Trophoblast cell (in vitro differentiated cells and primary cell): Measurements from ENCODE around the gene DISP2.

Source experiments
- DNase-seq, 2 donors: peaks; one replicate each; pipeline ENCODE4 v3.0.0-alpha.2; 2016
- H2AFZ ChIP-seq: 2 replicates; pipeline ENCODE4 v1.6.1; 2013; ENCODE audit warnings: low read length, moderate library complexity, mild to moderate bottlenecking; ENCODE audit not compliant: insufficient read depth, poor library complexity
- H2AK5ac ChIP-seq: 2 replicates; pipeline ENCODE4 v1.6.1; 2013; ENCODE audit warnings: mild to moderate bottlenecking, low read length
- H2BK120ac ChIP-seq: 2 replicates; pipeline ENCODE4 v1.6.1; 2013; ENCODE audit warnings: low read length, mild to moderate bottlenecking, moderate library complexity; ENCODE audit not compliant: insufficient read depth, poor library complexity
- H2BK12ac ChIP-seq: 2 replicates; pipeline ENCODE4 v1.6.1; 2013; ENCODE audit warnings: mild to moderate bottlenecking, low read length, moderate library complexity
- H2BK5ac ChIP-seq: 2 replicates; pipeline ENCODE4 v1.6.1; 2013; ENCODE audit warnings: low read length, low read depth, moderate library complexity, mild to moderate bottlenecking; ENCODE audit not compliant: poor library complexity
- H3K14ac ChIP-seq: 2 replicates; pipeline ENCODE4 v1.6.1; 2013; ENCODE audit warnings: mild to moderate bottlenecking, low read length
- H3K18ac ChIP-seq: 2 replicates; pipeline ENCODE4 v1.6.1; 2013; ENCODE audit warnings: mild to moderate bottlenecking, low read length
- H3K23ac ChIP-seq: 2 replicates; pipeline ENCODE4 v1.6.1; 2013; ENCODE audit warnings: low read length
- H3K27ac ChIP-seq: 2 replicates; pipeline ENCODE4 v1.5.1; 2013; ENCODE audit warnings: low read depth, mild to moderate bottlenecking, inconsistent platforms, low read length, moderate library complexity
- H3K27me3 ChIP-seq: 2 replicates; pipeline ENCODE4 v1.6.1; 2013; ENCODE audit warnings: inconsistent platforms, mild to moderate bottlenecking, low read length, moderate library complexity; ENCODE audit not compliant: insufficient read depth
- H3K36me3 ChIP-seq, 2 experiments: 1 replicate in 1 of 2; 2 replicates in 1 of 2; pipeline ENCODE4 v1.6.1; 2013; ENCODE audit warnings: low read length in 2 of 2, mild to moderate bottlenecking in 2 of 2, moderate library complexity in 1 of 2; ENCODE audit not compliant: insufficient read depth in 2 of 2, control insufficient read depth in 1 of 2
- H3K4ac ChIP-seq: 2 replicates; pipeline ENCODE4 v1.6.1; 2013; ENCODE audit warnings: low read depth, mild to moderate bottlenecking, low read length, moderate library complexity
- H3K4me1 ChIP-seq, 2 experiments: 1 replicate in 1 of 2; 2 replicates in 1 of 2; pipeline ENCODE4 v1.6.1; 2013; ENCODE audit warnings: low read length in 2 of 2, mild to moderate bottlenecking in 2 of 2, moderate library complexity in 1 of 2; ENCODE audit not compliant: insufficient read depth in 2 of 2, control insufficient read depth in 1 of 2
- H3K4me2 ChIP-seq: 2 replicates; pipeline ENCODE4 v1.6.1; 2013; ENCODE audit warnings: inconsistent platforms, mild to moderate bottlenecking, low read length, moderate library complexity
- H3K4me3 ChIP-seq: 2 replicates; pipeline ENCODE4 v1.5.1; 2013; ENCODE audit warnings: mild to moderate bottlenecking, low read depth, low read length, inconsistent platforms
- H3K79me1 ChIP-seq: one replicate; pipeline ENCODE4 v1.6.1; 2013; ENCODE audit warnings: low read length
- H3K79me2 ChIP-seq: 2 replicates; pipeline ENCODE4 v1.6.1; 2013; ENCODE audit warnings: low read length, mild to moderate bottlenecking; ENCODE audit not compliant: control insufficient read depth, insufficient read depth, poor library complexity
- H3K9ac ChIP-seq: 2 replicates; pipeline ENCODE4 v1.6.1; 2013; ENCODE audit warnings: mild to moderate bottlenecking, low read length
- H3K9me3 ChIP-seq: 2 replicates; pipeline ENCODE4 v1.6.1; 2013; ENCODE audit warnings: low read depth, mild to moderate bottlenecking, control low read depth, inconsistent platforms, low read length; ENCODE audit not compliant: insufficient read depth
- H4K12ac ChIP-seq: 2 replicates; pipeline ENCODE4 v1.6.1; 2013; ENCODE audit warnings: low read depth, mild to moderate bottlenecking, low read length, moderate library complexity
- H4K8ac ChIP-seq: 2 replicates; pipeline ENCODE4 v1.6.1; 2013; ENCODE audit warnings: low read depth, mild to moderate bottlenecking, low read length, moderate library complexity
- H4K91ac ChIP-seq: one replicate; pipeline ENCODE4 v1.6.1; 2013; ENCODE audit warnings: low read depth, mild to moderate bottlenecking, low read length, moderate library complexity
- WGBS: extraction: QIAGEN DNeasy Blood & Tissue Kit; methylation state at CpG from one replicate; pipeline ENCODE4 v1.1.7; 2013; ENCODE audit warnings: missing lambda C conversion rate; ENCODE audit not compliant: insufficient read length, insufficient coverage; ENCODE audit errors: extremely low coverage; 5-methylcytosine and 5-hydroxymethylcytosine counted together

Gene DISP2

GRCh38 chr15:40380636-40381035 lies 22.6 kb downstream of the DISP2 start:
- Histone ChIP-seq H2BK120ac (no peak overlapping the region), H4K91ac (no peak overlapping the region), H2BK12ac (no peak overlapping the region), H3K9ac (no peak overlapping the region), H3K18ac (no peak overlapping the region), H2AK5ac (no peak overlapping the region), H3K14ac (no peak overlapping the region), H2AFZ (no peak overlapping the region), H2BK5ac (no peak overlapping the region), H3K4me2 (no peak overlapping the region), H3K27ac (no peak overlapping the region), H4K12ac (no peak overlapping the region), H3K9me3 (no peaks in the 10 kb centered on the region), H4K8ac (no peak overlapping the region), H3K79me2 (peaks cover 5% of the 10 kb centered on the region), H3K27me3 (no peaks in the 10 kb centered on the region), H3K23ac (no peak overlapping the region), H3K4me1 (peaks cover 0 to 5% of the 10 kb centered on the region in 2 experiments), H3K36me3 (no peaks in the 10 kb centered on the region), H3K4me3 (no peak overlapping the region), H3K4ac (no peak overlapping the region), H3K79me1 (peaks cover 6% of the 10 kb centered on the region)
- no CpG with 5 or more reads among the region's 10 CpGs for WGBS
- DNase-seq, result no peak

GRCh38 chr15:40381818-40382529 lies 24.0 kb downstream of the DISP2 start:
- no peak overlapping the region for H3K9ac ChIP-seq
- H4K91ac ChIP-seq, result no peak overlapping the region
- peaks cover 2% of the 10 kb centered on the region for H3K9me3 ChIP-seq
- H2BK5ac ChIP-seq, result no peak overlapping the region
- no peak overlapping the region for H2AFZ ChIP-seq
- H3K14ac ChIP-seq, result no peak overlapping the region
- H3K4me2 ChIP-seq, result peak overlapping the region; percentile 55
- no peak overlapping the region for H3K23ac ChIP-seq
- H2BK120ac ChIP-seq, result no peak overlapping the region
- H3K79me1 ChIP-seq, result peaks cover 6% of the 10 kb centered on the region
- no peak overlapping the region for H3K27ac ChIP-seq
- no peak overlapping the region for H3K18ac ChIP-seq
- H3K4ac ChIP-seq, result no peak overlapping the region
- H3K4me3 ChIP-seq, result no peak overlapping the region
- no peak overlapping the region for H2AK5ac ChIP-seq
- peaks cover 0 to 5% of the 10 kb centered on the region in 2 experiments for H3K4me1 ChIP-seq
- H4K12ac ChIP-seq, result no peak overlapping the region
- H3K27me3 ChIP-seq, result no peaks in the 10 kb centered on the region
- DNase-seq, result no peak
- H2BK12ac ChIP-seq, result no peak overlapping the region
- peaks cover 5 to 9% of the 10 kb centered on the region in 2 experiments for H3K36me3 ChIP-seq
- peaks cover 5% of the 10 kb centered on the region for H3K79me2 ChIP-seq
- peak overlapping the region; percentile 90 for H4K8ac ChIP-seq
- no CpG with 5 or more reads among the region's 11 CpGs for WGBS

GRCh38 chr15:40382580-40383456 lies 24.8 kb downstream of the DISP2 start, which contains the start of gene KNSTRN:
KNSTRN (plus strand) TSS chr15:40382721; CDS start chr15:40382836, 115 bp downstream.
- H2AFZ ChIP-seq, result peak within 1 kb of the TSS; percentile 95
- H3K4me2 ChIP-seq, result peak within 1 kb of the TSS; percentile 83
- peak within 1 kb of the TSS; percentile 71 for H3K4ac ChIP-seq
- WGBS, result no CpG with 5 or more reads among the region's 57 CpGs
- peak within 1 kb of the TSS; percentile 90 for H4K8ac ChIP-seq
- no peaks in the 10 kb centered on the region for H3K27me3 ChIP-seq
- peaks cover 11 to 17% of the 10 kb centered on the region in 2 experiments for H3K36me3 ChIP-seq
- H3K23ac ChIP-seq, result no peak within 1 kb of the TSS
- H2BK5ac ChIP-seq, result peak within 1 kb of the TSS; percentile 47
- H3K79me1 ChIP-seq, result peaks cover 6% of the 10 kb centered on the region
- H3K14ac ChIP-seq, result peak within 1 kb of the TSS; percentile 25
- H2AK5ac ChIP-seq, result no peak within 1 kb of the TSS
- peaks cover 5% of the 10 kb centered on the region for H3K79me2 ChIP-seq
- no peak within 1 kb of the TSS for H3K27ac ChIP-seq
- H3K9ac ChIP-seq, result peak within 1 kb of the TSS; percentile 89
- peak; percentile 92 to 98 for DNase-seq
- no peak within 1 kb of the TSS for H2BK120ac ChIP-seq
- peaks cover 0 to 5% of the 10 kb centered on the region in 2 experiments for H3K4me1 ChIP-seq
- peak within 1 kb of the TSS; percentile 56 for H4K91ac ChIP-seq
- H3K18ac ChIP-seq, result peak within 1 kb of the TSS; percentile 9
- H2BK12ac ChIP-seq, result no peak within 1 kb of the TSS
- peak within 1 kb of the TSS; percentile 73 for H4K12ac ChIP-seq
- peak within 1 kb of the TSS; percentile 86 for H3K4me3 ChIP-seq
- peaks cover 2% of the 10 kb centered on the region for H3K9me3 ChIP-seq

GRCh38 chr15:40386480-40386879 lies 28.5 kb downstream of the DISP2 start:
- peaks cover 5% of the 10 kb centered on the region for H3K79me2 ChIP-seq
- H4K8ac ChIP-seq, result no peak overlapping the region
- no peak overlapping the region for H3K27ac ChIP-seq
- H3K36me3 ChIP-seq, result peaks cover 25 to 36% of the 10 kb centered on the region in 2 experiments
- no peak overlapping the region for H2BK12ac ChIP-seq
- no peak overlapping the region for H3K4me2 ChIP-seq
- no peak overlapping the region for H2AK5ac ChIP-seq
- no peak overlapping the region for H2AFZ ChIP-seq
- H3K4ac ChIP-seq, result no peak overlapping the region
- peaks cover 2% of the 10 kb centered on the region for H3K9me3 ChIP-seq
- H3K14ac ChIP-seq, result no peak overlapping the region
- H3K23ac ChIP-seq, result no peak overlapping the region
- no peak overlapping the region for H2BK120ac ChIP-seq
- H2BK5ac ChIP-seq, result no peak overlapping the region
- no peak overlapping the region for H4K91ac ChIP-seq
- H3K4me1 ChIP-seq, result peaks cover 0 to 5% of the 10 kb centered on the region in 2 experiments
- H3K9ac ChIP-seq, result no peak overlapping the region
- no peak overlapping the region for H3K4me3 ChIP-seq
- no peaks in the 10 kb centered on the region for H3K27me3 ChIP-seq
- no peak for DNase-seq
- peaks cover 6% of the 10 kb centered on the region for H3K79me1 ChIP-seq
- no peak overlapping the region for H3K18ac ChIP-seq
- WGBS, result no CpG with 5 or more reads among the region's 3 CpGs
- H4K12ac ChIP-seq, result no peak overlapping the region
